Stimulated activated memory B cell treated with anti-CD40 and anti-IgM and Interleukin-4, amounts not matched to agents 10 μg/mL and 1 μg/mL and 100 μg/mL, for 72 hours (primary cell): ENCODE results near the gene SYTL1.

Source experiments
- ATAC-seq: fragments of 150-1000 bp; cut with Tn5 transposase; 2 replicates; pipeline ENCODE4 v1.10.0; 2021
- H3K27ac Mint-ChIP-seq: one replicate; pipeline ENCODE4 v1.8.0; 2022; ENCODE audit warnings: mild to moderate bottlenecking, mixed read lengths
- H3K27me3 Mint-ChIP-seq: one replicate; pipeline ENCODE4 v1.8.0; 2022; ENCODE audit warnings: mixed read lengths
- H3K36me3 Mint-ChIP-seq: one replicate; pipeline ENCODE4 v1.8.0; 2022; ENCODE audit warnings: mixed read lengths
- H3K4me1 Mint-ChIP-seq: one replicate; pipeline ENCODE4 v1.8.0; 2022; ENCODE audit warnings: mixed read lengths
- H3K4me3 Mint-ChIP-seq: one replicate; pipeline ENCODE4 v1.8.0; 2022; ENCODE audit warnings: mild to moderate bottlenecking, moderate library complexity, mixed read lengths
- H3K9me3 Mint-ChIP-seq: one replicate; pipeline ENCODE4 v1.8.0; 2022; ENCODE audit warnings: mixed read lengths

SYTL1 gene

GRCh38 chr1:27361044-27361402 is 19.2 kb downstream of the SYTL1 start:
- Mint-ChIP-seq H3K27ac (peak overlapping the region; percentile 60), H3K9me3 (no peaks in the 10 kb centered on the region), H3K4me1 (peaks cover 71% of the 10 kb centered on the region), H3K4me3 (peak overlapping the region; percentile 74), H3K36me3 (no peaks in the 10 kb centered on the region), H3K27me3 (no peaks in the 10 kb centered on the region)
- ATAC-seq, result no peak

GRCh38 chr1:27361553-27361952 is 19.7 kb downstream of the SYTL1 start:
- Mint-ChIP-seq H3K27ac (peak overlapping the region; percentile 60), H3K4me3 (peak overlapping the region; percentile 37), H3K27me3 (no peaks in the 10 kb centered on the region), H3K36me3 (no peaks in the 10 kb centered on the region), H3K9me3 (no peaks in the 10 kb centered on the region), H3K4me1 (peaks cover 66% of the 10 kb centered on the region)
- no peak for ATAC-seq

DNA sequence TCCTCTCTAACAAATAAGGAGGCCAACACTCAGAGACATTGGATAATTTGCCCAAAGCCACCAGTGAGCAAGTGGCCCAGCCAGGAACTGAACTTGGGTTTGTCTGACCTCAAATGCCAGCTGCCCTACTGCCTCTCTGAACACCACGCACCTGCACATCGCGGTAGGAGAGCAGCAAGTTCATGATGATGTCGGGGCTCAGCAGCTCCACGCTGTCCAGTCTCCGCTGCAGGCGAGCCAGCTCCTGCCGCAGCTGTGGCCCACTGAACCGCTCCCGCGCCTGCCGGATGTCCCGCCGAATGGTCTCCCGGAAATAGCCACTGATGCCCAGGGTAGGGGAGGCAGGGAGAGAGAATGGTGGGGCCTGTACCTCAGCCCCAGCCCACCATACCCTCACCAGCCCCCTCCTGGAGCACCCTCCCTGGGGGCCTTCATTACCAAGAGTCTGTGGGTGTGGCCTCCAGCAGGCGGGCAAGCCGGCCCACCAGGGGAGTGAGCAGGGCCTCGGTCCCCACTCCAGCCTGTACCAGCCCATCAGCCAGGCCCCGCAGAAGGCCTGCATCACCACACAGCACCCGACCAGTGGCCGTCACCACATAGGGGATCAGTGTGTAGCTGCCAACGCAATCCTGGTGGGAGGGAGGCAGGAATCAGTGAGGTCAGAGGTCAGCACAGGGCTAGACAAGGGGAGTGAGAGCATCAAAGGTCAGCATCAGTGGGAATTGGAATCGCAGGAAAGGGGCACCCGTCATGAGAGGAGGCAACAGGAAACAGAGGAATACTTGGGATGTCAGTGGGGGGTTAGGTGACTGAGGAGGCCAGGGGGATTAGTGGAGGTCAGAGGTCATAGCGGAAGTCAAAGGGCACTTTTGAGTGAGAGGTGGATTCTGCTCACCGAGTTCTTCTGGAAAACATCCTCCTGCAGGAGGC is 22.2 kb downstream of the SYTL1 start:
- Mint-ChIP-seq H3K27ac (no peak overlapping the region), H3K27me3 (no peaks in the 10 kb centered on the region), H3K4me1 (peaks cover 62% of the 10 kb centered on the region), H3K4me3 (no peak overlapping the region), H3K36me3 (no peaks in the 10 kb centered on the region), H3K9me3 (no peaks in the 10 kb centered on the region)
- ATAC-seq, result no peak

DNA sequence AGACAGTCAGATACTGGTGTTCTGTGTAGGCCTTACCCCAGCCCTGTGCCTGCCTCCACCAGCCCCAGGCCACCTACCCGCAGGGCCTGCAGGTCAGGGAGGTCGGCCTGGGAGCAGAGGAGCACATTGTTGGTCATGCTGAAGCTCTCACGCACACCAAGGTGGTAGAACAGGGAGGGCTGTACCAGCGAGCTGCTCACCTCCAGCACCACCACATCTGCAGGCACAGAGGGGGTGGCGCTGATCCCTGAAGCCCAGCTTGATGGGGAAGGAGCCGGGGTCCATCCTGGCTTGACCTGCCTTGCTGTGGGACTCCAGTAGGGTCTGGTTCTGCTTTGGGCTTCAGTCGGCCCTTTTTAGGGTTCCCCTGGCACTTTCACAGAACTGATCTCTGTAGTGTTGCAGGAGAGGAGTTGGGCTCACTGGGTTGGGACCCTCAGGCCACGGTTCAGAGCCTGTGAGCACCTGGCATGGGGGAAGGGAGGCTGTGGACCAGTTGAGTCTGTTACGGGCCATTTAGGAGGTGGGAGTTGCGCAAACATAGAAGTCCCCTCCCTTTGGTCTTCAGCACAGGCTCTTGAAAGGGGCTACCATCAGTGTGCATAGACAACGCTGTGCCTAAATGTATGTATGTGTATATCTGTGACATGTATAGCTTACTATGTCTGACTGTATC is 23.0 kb downstream of the SYTL1 start:
- Mint-ChIP-seq H3K36me3 (no peaks in the 10 kb centered on the region), H3K9me3 (no peaks in the 10 kb centered on the region), H3K4me1 (peaks cover 62% of the 10 kb centered on the region), H3K27ac (peak overlapping the region; percentile 83), H3K27me3 (no peaks in the 10 kb centered on the region), H3K4me3 (peak overlapping the region; percentile 93)
- no peak for ATAC-seq

- ATAC-seq, result peak; percentile 74
- no peaks in the 10 kb centered on the region for H3K36me3 Mint-ChIP-seq
- H3K4me3 Mint-ChIP-seq, result peak overlapping the region; percentile 93
- H3K27me3 Mint-ChIP-seq, result no peaks in the 10 kb centered on the region
- peaks cover 61% of the 10 kb centered on the region for H3K4me1 Mint-ChIP-seq
- H3K27ac Mint-ChIP-seq, result peak overlapping the region; percentile 83
- H3K9me3 Mint-ChIP-seq, result no peaks in the 10 kb centered on the region
Measured at GRCh38 chr1:27365372-27366112, 23.7 kb downstream of the SYTL1 start.

DNA sequence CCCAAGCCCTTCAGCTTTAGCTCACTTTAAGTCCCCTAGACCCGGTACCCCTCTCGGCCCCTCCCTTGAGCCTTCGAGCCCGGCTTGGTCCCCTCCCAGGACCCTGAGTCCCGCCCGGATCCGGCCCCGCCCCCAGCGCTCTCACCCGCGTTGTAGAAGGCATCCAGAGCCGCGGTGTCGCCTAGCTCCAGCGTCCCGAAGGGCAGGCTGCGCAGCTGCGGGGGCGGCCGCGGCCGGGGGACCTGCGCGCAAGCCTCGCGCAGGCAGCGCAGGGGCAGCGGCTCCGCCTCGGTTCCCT is 24.2 kb downstream of the SYTL1 start:
- peak overlapping the region; percentile 83 for H3K27ac Mint-ChIP-seq
- H3K9me3 Mint-ChIP-seq, result no peaks in the 10 kb centered on the region
- H3K27me3 Mint-ChIP-seq, result no peaks in the 10 kb centered on the region
- H3K4me1 Mint-ChIP-seq, result peaks cover 56% of the 10 kb centered on the region
- H3K36me3 Mint-ChIP-seq, result no peaks in the 10 kb centered on the region
- peak; percentile 75 for ATAC-seq
- H3K4me3 Mint-ChIP-seq, result peak overlapping the region; percentile 93

- Mint-ChIP-seq H3K4me1 (peaks cover 56% of the 10 kb centered on the region), H3K36me3 (no peaks in the 10 kb centered on the region), H3K4me3 (peak within 1 kb of the TSS; percentile 93), H3K27ac (peak within 1 kb of the TSS; percentile 83), H3K9me3 (no peaks in the 10 kb centered on the region), H3K27me3 (no peaks in the 10 kb centered on the region)
- peak; percentile 56 for ATAC-seq
Measured at GRCh38 chr1:27366411-27367159, 24.8 kb downstream of the SYTL1 start, which contains the start of gene MAP3K6. MAP3K6 (minus strand) TSS chr1:27366961; CDS start chr1:27366597, 364 bp downstream.

- Mint-ChIP-seq H3K4me1 (peaks cover 62% of the 10 kb centered on the region), H3K27me3 (no peaks in the 10 kb centered on the region), H3K4me3 (peak overlapping the region; percentile 78), H3K9me3 (no peaks in the 10 kb centered on the region), H3K36me3 (no peaks in the 10 kb centered on the region), H3K27ac (peak overlapping the region; percentile 36)
- no peak for ATAC-seq
Measured at GRCh38 chr1:27367160-27367650, 25.4 kb downstream of the SYTL1 start.

DNA sequence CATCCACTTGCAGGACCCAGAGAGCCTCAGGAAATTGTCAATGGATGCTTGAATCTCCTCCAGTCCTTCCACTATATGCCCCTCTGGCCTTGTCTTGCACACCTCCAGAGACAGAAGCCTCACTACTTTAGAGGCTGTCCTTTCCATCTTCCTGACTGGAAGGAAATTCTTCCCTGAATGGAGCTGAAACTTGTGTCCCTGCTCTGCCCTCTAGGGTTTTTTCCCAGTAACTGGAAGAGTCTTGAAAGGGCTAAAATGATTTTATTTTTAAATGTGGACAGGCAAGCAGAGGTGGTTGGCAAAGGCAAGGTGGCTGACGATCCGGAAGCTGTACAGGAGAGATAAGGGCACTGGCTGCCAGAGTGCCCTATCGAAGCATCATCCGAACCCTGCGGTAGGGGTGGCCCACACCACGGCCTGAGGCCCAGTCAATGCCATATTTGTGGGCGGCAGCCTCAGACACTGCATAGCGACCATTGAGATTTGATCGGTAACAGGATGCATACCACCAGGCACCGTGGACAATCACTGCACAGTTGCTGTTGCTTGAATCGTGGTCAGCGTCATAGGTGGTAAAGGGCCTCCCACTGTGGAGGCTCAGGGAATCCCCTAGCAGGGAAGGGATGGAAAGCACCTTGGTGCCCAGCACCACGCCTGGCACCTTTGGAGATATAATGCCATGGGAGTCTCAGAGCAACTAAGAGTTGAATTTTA is 27.2 kb downstream of the SYTL1 start:
- Mint-ChIP-seq H3K27ac (peak overlapping the region; percentile 52), H3K4me1 (peaks cover 62% of the 10 kb centered on the region), H3K36me3 (no peaks in the 10 kb centered on the region), H3K9me3 (no peaks in the 10 kb centered on the region), H3K27me3 (no peaks in the 10 kb centered on the region), H3K4me3 (peak overlapping the region; percentile 42)
- ATAC-seq, result no peak

DNA sequence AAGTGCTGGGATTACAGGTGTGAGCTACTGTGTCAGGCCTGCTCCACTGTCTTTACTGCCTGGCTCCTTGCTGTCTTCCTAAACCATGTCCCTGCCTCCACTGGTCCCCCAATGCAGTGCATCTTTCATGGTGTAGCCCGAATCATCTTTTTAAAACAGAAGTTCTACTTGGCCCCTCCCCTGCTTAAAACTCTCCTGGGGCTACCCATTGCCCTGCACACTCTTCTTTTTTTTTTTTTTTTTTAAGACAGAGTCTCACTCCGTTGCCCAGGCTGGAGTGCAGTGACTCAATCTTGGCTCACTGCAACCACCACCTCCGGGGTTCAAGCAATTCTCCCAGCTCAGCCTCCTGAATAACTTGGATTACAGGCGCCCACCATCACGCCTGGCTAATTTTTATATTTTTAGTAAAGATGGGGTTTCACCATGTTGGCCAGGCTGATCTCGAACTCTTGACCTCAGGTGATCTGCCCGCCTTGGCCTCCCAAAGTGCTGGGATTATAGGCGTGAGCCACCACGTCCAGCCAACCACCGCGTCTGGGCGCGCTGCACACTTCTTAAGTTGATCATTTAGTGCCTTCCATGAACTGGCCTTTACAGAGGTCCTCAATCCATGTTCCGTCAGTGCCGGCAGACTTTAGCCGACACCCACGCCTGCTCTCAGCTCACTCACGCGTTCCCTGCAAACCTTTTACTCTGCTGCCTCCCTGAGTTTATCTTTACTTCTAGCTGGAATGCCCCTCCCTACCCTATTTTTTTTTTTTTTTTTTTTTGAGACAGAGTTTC is 30.4 kb downstream of the SYTL1 start:
- ATAC-seq, result peak; percentile 34
- peak overlapping the region; percentile 69 for H3K27ac Mint-ChIP-seq
- no peaks in the 10 kb centered on the region for H3K27me3 Mint-ChIP-seq
- H3K4me3 Mint-ChIP-seq, result no peak overlapping the region
- H3K4me1 Mint-ChIP-seq, result peaks cover 42% of the 10 kb centered on the region
- no peaks in the 10 kb centered on the region for H3K36me3 Mint-ChIP-seq
- no peaks in the 10 kb centered on the region for H3K9me3 Mint-ChIP-seq

GRCh38 chr1:27372808-27373690 is 31.2 kb downstream of the SYTL1 start:
- Mint-ChIP-seq H3K9me3 (no peaks in the 10 kb centered on the region), H3K27ac (peak overlapping the region; percentile 69), H3K4me1 (peaks cover 38% of the 10 kb centered on the region), H3K4me3 (no peak overlapping the region), H3K36me3 (no peaks in the 10 kb centered on the region), H3K27me3 (no peaks in the 10 kb centered on the region)
- no peak for ATAC-seq

DNA sequence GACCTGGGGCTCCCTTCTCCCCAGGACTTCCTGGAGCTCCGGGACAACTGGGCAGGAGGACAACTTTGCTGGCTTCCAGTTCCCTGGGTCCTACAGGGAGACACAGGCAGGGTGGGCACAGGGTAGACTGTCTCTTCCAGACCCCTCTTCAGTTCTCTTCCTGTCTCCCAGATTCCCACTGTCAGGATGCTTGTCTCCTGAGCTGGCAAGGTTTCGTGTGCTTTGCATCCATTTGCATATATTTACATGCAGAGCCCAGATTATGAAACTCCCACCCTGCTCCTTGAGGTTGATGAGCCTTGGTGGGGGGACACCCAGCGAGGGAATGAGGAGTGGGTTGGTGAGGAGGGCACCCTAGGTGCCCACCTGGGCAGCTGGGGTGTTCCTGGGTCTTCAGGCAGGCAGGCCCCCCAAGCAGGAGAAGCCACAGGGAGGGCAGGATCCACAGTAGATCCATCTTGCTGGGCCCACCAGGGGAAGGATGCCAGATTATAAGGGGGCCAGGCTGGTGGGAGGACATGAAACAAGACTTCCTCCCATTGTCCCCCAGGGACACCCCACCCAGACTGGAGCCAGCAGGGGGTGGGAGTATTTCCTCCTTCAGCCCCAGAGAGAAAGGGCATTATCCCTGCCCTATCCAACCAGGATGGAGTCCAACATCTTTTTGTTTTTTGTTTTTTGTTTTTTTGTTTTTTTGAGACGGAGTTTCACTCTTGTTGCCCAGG is 32.7 kb downstream of the SYTL1 start, which contains the start of gene FCN3:
FCN3 (minus strand) TSS at position 463 of the 725 bp plus-strand sequence; CDS start at position 457, 6 bp downstream.
- Mint-ChIP-seq H3K4me1 (peaks cover 27% of the 10 kb centered on the region), H3K9me3 (no peaks in the 10 kb centered on the region), H3K4me3 (no peak within 1 kb of the TSS), H3K36me3 (no peaks in the 10 kb centered on the region), H3K27ac (no peak within 1 kb of the TSS), H3K27me3 (no peaks in the 10 kb centered on the region)
- no peak for ATAC-seq
